GM21447 (cell line): Measurements from ENCODE around the gene ZNF600.
"Not testable (repeated sequence)": the region's sequence is repeated elsewhere in the genome, so short reads cannot be mapped to it uniquely, and the experiment has no call there.

Source experiments
- ATAC-seq: cut with Tn5 transposase; IDR thresholded peaks from one replicate; pipeline ENCODE4 v1.9.1; 2021; ENCODE audit not compliant: unreplicated experiment

The ZNF600 gene

DNA sequence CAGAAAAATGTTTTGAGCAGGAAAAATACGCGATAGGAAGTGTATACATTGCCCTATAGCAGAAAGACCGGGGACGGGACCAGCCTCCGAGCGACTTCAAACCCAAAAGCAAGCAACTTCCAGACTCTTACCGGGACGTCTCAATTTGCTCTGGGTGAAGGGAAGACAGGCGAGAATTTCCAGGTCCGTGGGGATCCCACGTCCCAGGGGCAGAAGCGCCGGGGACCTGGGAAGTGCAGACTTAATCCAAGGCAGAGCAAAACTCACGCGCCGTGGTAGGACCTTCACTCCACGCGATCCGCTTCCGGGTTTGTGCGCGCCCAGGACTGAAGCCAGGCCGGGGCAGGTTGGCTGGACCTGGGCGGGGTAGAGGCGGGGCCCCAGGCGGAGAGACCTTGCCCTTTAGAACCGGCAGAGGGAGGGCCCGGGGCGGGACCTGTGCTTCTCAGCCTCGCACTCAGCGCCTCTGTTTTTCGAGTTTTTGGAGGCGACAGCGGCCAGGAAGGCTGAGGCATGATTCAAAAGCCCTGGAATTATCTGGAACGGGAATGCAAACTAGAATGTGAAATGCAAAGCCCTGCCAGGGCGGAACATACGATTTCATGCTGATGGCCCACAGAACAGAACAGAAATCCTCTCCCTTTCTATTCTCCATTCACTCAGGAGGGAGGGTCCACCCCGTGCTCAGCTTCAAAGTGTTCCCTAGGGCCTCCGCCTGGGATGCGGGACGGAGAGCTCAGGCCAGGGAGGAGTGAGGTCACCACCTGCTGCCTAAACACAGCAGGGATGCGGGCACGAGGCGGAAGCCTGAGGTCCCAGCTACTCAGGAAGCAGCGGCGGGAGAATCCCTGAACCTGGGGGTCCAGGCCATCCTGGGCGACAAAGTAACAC, at the start of gene ZNF600:
Gene ZNF600 (minus strand): TSS at position 328 of the 891 bp plus-strand sequence. CDS start 7,903 bp downstream, outside the sequence.
- peak; percentile 93 for ATAC-seq

DNA sequence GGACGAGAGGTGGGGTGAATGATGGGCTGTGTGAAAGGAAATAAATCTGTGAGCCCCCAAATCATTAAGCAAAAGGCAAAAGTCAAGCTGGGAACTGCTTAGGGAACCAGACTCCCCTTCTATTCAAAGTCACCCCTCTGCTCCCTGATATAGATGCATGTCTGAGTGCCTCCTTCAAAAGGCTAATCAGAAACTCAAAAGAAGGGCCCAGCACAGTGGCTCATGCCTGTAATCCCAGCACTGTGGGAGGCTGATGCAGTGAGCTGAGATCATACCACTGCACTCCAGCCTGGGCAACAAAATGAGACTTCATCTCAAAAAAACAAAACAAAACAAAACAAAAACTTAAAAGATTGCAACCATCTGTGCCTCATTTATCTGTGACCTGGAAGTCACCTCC, 47.7 kb upstream of the ZNF600 start:
- ATAC-seq: not testable (repeated sequence)

DNA sequence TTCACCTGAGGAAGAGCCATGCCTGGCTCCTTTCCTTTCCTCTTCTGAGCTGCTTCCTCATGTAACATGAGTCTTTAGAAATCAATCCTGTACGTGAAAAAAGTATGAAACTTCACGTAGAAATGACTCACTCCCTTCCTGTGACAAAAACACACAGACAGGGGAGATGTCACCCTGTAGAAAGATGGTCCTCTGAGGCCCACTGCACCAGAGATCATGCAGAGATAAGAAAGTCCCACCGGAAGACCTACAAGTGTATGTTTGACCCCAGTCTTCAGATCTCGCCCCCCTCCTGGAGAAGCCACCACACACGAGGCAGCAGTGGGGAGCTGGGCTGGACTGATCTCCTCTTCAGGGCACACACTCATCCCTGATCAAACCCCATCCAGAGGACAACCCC, 47.0 kb upstream of the ZNF600 start:
- not testable (repeated sequence) for ATAC-seq

DNA sequence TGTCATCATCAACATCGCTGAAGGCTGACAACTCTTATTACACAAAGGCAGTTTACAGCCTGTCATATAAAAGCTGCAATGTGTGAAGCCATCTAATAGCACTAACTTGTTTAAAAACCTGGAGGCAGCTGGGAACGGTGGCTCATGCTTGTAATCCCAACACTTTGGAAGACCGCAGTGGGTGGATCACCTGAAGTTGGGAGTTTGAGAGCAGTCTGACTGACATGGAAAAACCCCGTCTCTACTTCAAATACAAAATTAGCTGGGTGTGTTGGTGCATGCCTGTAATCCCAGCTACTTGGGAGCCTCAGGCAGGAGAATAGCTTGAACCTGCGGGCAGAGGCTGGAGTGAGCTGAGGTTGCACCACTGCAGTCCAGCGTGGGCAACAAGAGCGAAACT, 43.3 kb upstream of the ZNF600 start:
- not testable (repeated sequence) for ATAC-seq

DNA sequence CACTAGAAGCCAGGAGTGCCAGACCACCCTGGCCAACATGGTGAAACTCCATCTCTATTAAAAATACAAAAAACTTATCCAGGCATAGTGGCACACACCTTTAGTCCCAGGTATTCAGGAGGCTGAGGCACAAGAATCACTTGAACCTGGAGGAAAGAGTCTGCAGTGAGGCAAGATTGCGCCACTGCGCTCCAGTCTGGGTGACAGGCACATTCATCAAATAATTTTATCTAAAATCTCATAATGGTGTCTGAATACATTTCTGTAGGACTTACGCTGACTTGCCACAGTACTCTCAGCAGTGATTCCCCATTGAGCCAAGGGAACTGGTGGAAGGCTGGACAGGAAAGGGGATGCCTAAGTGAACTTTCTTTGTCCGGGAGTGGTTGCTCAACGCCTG, 39.2 kb upstream of the ZNF600 start:
- ATAC-seq: no peak

DNA sequence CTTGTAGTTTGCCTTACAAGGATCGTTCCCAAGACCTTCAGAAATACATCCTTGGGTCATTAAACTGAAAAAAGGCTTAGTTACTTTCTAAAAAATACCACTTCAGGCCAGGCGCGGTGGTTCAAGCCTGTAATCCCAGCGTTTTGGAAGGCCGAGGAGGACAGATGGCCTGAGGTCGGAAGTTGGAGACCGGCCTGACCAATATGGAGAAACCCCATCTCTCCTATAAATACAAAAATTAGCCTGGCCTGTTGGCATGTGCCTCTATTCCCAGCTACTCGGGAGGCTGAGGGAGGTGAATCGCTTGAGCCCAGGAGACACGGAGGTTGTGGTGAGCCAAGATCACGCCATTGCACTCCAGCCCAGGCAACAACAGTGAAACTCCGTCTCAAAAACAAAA, 37.1 kb upstream of the ZNF600 start:
- no peak for ATAC-seq

DNA sequence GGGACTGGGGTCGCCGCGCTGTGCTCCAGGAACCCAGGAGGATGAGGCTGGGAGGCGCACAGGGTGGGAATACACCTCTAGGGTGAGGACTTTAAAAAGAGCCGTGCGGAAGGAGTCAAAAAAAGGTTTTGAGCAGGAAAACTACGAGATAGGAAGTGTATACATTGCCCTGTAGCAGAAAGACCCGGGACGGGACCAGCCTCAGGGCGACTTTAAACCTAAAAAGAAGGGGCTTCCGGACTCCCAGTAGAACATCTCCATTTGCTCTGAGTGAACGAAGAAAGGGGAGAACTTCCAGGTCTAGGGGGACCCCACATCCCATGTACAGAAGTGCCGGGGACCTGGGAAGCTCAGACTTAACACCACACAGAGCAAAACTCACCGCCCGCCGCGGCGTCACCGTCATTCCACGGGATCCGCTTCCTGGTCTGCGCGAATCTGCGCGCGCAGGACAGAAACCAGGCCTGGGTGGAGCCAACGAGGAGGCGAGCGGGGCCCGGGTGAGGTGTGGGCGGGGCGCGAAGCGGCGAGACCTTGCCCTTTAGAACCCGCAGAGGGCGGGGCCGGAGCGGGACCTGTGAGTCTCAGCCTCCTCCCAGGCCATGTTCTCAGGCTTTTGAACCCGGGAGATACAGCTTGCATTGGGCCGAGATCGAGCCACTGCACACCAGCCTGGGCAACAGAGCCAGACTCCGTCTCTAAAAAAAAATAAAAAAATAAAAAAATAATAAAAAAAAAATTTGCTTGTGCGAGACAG, 34.8 kb upstream of the ZNF600 start, which contains the start of gene ZNF28:
Gene ZNF28 (minus strand): TSS at position 430 of the 757 bp plus-strand sequence. CDS start 3,675 bp downstream, outside the sequence.
- ATAC-seq: peak; percentile 90

DNA sequence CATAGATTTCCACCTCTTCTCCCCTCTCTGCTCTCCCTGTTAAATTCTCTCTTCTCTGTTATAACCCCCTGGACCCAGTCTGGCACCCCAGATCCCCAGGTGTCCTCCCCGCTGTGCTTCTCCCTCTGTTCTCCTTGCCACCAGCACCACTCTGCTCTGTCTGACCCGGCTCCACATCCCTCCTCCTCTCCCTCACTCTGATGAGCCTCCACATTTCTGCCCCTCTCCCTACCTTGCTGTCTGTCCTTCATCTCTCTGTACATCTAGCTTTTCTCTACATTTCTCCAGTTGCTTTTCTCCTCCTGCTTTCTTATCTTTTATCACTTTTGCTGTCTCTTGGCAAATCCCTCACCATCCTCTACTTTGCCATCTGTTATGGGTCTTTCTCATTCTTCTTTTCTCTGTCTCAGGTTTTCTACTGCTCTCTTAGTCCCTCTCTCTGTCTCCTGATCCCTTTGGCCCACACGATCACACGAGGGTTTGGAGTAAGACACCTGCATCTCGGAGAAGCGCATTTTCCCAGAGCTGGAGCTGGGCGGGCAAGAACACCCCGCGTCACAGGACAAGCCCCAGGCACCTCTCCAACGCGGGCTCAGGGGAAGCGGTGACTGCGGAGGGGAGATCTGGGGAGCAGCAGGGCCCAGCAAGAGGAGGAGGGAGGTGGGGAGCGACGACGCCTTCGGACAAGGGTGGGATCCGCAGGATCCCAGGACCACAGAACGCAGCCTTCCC, 34.0 kb upstream of the ZNF600 start:
- ATAC-seq: peak; percentile 44

DNA sequence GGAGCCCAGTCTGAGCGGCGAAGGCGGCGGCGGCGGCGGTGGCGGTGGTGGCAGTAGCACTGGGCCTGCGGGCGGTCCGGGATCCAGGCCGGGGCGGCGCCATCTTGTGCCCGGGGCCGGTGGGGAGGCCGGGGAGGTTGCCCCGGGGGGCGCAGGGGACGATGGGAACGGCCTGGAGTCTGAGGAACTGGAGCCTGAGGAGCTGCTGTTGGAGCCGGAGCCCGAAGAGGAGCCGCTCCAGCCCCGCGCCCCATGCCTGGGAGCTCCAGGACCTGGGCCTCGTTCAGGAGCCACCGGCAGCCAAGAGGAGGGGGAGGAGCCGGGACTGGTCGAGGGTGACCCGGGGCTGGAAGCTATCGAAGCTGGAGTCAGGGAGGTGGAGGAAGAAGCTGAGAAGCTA, 23.2 kb upstream of the ZNF600 start:
- no peak for ATAC-seq

DNA sequence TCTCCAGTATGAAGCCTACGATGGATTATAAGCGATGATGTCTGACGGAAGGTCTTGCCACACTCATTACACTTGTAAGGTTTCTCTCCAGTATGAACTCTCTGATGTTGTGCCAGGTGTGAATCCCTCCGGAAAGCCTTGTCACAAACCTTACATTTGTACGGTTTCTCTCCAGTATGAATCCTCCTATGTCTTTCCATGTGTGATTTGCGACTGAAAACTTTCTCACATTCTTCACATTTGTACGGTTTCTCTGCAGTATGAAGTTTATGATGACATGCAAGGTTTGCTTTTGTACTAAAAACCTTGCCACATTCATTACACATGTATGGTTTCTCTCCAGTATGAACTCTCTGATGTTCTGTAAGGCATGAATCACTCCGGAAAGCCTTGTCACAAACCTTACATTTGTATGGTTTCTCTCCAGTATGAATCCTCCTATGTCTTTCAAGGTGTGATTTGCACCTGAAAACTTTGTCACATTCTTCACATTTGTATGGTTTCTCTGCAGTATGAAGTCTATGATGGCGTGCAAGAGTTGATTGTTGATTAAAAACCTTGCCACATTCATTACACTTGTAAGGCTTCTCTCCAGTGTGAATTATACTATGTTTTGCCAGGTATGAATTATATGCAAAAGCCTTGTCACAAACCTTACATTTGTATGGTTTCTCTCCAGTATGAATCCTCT, 13.5 kb upstream of the ZNF600 start:
- ATAC-seq: not testable (repeated sequence)

DNA sequence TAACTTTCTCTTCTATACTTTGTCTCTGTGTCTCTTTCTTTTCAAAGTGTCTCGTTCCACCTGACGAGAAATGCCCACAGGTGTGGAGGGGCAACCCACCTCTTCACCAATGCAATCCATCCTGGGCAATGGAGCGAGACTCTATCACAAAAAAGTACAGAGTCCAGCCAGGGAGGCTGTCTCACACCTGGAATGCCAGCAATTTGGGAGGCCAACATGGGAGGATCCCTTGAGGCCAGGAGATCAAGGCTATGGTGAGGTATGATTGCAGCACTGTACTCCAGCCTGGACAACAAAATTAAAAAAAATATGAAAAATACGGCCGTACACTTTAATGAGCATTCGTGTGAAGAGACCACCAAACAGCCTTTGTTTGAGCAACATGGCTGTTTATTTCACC, 2.8 kb upstream of the ZNF600 start:
- no peak for ATAC-seq

DNA sequence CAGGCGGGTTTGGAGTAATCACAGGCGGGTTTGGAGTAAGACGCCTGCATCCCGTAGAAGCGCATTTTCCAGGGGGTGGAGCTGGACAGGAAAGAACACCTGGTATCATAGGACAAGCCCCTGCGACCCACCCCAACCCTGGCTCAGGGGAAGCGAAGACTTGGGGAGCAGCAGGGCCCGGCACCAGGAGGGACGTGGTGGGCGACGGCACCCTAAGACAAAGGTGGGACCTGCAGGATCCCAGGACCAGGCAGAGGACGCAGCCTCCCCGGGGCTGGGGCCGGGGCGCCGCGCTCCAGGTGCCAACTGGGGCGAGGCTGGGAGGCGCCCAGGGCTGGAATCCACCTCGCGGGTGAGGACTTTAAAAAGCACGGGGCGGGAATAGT, 520 bp downstream of the ZNF600 start:
- ATAC-seq: peak; percentile 35

DNA sequence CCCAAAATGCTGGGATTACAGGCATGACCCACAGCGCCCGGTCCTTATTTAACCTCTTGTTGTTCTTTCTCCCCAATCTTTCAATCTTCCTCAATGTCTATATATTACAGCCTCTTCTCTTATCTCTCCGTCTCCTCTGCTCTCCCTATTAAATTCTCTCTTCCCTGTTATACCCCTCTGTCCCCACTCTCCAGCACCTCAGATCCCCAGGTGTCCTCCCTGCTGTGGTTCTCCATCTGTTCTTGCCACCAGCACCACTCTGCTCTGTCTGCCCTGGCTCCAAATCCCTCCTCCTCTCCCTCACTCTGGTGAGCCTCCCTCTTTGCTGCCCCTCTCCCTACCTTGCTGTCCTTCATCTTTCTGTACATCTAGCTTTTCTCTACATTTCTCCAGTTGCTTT, 1.1 kb downstream of the ZNF600 start:
- ATAC-seq: no peak

DNA sequence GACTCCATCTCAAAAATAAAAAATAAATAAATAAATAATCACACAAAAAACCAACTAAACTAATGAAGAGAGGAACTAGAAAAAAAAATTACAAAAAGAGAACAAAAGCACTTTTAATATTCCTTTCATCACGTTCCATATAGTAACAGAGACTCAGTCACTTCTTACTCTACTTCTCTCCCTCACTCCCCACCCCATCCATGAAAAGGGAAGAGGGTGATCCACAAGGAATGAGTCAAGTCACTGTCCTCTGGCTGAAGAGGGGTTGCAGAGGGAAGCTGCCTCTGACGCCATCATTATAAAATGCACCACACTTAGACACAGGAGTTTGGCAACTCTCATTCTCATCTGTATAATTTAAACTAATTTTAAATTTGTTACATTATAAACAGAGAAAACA, 3.7 kb downstream of the ZNF600 start:
- ATAC-seq: not testable (repeated sequence)

DNA sequence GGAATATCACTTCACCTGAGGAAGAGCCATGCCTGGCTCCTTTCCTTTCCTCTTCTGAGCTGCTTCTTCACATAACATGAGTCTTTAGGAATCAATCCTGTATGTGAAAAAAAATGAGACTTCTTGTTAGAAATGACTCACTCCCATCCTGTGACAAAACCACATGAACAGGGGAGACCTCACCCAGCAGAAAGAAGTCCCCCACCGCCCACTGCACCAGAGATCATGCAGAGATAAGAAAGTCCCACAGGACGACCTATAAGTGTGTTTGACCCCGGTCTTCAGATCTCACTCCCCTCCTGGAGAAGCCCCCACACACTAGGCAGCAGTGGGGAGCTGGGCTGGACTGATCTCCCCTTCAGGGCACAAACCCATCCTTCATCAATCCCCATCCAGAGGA, 7.8 kb downstream of the ZNF600 start:
- ATAC-seq: no peak

DNA sequence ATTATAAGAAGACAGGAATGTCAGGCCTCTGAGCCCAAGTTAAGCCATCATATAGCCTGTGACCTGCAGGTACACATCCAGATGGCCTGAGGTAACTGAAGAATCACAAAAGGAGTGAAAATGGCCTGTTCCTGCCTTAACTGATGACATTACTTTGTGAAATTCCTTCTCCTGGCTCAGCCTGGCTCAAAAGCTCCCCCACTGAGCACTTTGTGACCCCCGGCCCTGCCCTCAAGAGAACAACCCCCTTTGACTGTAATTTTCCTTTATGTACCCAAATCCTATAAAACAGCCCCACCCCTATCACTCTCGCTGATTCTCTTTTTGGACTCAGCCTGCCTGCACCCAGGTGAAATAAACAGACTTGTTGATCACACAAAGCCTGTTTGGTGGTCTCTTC, 30.1 kb downstream of the ZNF600 start:
- not testable (repeated sequence) for ATAC-seq

DNA sequence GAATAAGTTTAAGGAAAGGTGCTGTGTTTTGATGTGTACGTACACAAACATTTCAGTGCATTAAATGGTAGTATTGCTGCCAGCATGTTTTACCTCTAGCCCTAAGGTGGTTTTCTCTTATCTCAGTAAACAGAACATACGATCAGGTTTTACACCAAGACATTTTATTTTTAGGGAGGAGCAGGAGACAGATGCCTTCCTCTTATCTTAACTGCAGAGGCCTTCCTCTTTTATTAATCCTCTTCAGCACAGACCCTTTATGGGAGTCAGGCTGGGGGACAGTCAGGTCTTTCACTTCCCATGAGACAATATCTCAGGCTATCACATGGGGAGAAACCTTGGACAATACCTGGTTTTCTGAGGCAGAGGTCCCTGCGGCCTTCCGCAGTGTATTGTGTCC, 36.8 kb downstream of the ZNF600 start:
- ATAC-seq: no peak

DNA sequence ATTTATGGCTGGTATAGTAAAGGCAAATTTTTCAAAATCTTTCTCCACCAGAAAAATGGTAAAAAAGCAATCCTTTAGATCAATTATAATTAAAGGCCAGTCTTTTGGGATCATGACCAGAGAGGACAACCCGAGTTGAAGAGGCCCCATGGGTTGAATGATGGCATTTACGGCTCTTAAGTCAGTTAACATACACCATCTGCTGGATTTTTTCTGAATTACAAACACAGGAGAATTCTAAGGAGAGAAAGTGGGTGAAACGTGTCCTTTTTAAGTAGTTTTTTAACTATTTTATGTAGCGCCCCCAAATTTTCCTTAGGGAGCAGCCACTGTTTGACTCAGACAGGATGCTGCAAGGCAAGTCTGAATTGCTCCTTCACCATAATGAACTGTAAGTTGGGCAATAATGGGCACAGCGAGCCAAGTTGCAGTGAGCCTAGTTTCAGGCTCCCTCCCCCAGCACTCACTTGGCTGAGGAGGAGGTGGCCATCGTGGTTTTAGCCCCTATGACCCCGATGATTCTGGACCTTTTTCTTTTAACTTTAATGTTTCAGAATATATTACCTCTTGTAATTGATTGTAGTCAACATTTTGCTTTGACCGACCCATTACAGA, 38.1 kb downstream of the ZNF600 start:
- ATAC-seq: no peak

DNA sequence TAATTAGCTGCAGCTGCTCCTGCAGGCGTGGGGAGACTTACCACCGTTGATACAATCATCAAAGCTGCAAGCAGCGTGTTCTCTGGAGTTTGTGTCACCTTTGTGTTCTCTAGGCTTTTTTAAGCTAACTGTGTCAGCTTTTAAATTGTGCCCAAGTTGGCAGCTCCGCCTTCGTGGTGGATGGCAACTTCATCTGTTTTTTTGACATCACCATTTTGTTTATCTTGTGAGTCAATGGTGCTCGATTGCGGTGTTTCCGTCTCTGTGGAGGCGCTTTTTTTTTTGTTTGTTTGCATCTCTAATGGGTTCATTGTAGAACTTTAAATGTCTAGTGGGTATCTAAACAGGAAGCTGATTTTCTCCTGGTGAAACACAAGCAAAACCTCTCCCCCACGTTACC, 40.7 kb downstream of the ZNF600 start:
- ATAC-seq: not testable (repeated sequence)

DNA sequence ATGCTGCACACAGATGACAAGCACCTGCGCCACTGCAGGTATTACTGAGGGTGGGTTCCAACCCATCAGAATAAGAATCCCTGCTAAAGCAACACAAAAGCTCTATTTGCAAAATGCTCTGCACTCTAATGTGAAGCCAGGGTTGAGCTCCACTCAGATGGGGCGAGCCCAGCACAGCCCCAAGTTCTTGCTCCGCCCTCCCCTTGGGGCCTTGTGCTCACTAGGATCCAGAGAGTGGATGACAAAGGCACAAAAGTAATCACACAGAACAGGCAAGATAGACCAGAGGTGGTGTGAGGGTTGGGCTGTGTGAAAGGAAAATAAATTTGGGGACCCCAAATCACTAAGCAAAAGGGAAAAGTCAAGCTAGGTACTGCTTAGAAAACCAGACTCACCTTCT, 43.5 kb downstream of the ZNF600 start:
- ATAC-seq: no peak
